ENCODE measurements around the gene PNMA1.

Gene PNMA1

GRCh38 chr14:73754911-73755360, 40.8 kb upstream of the PNMA1 start:
- no peak for TF ChIP-seq CTCF (conservative IDR thresholded peaks at IDR 0.05; ENCODE audit: low read depth, low read length)
- no peak for DNase-seq (ENCODE audit: low read depth)
- peak overlapping the region; percentile 3 for H3K4me3 ChIP-seq (ENCODE audit: low read length)

GRCh38 chr14:73753887-73754795, 40.0 kb upstream of the PNMA1 start:
- no peak for DNase-seq (ENCODE audit: low read depth)
- TF ChIP-seq CTCF (conservative IDR thresholded peaks at IDR 0.05; ENCODE audit: low read depth, low read length) = no peak
- peak overlapping the region; percentile 3 for H3K4me3 ChIP-seq (ENCODE audit: low read length)

GRCh38 chr14:73753124-73753886, 39.1 kb upstream of the PNMA1 start:
- no peak for TF ChIP-seq CTCF (conservative IDR thresholded peaks at IDR 0.05; ENCODE audit: low read depth, low read length)
- no peak overlapping the region for H3K4me3 ChIP-seq (ENCODE audit: low read length)
- no peak for DNase-seq (ENCODE audit: low read depth)

GRCh38 chr14:73752297-73752992, 38.3 kb upstream of the PNMA1 start:
- H3K4me3 ChIP-seq (ENCODE audit: low read length) = no peak overlapping the region
- no peak for DNase-seq (ENCODE audit: low read depth)
- peak; percentile 50 for TF ChIP-seq CTCF (conservative IDR thresholded peaks at IDR 0.05; ENCODE audit: low read depth, low read length)

GRCh38 chr14:73751157-73751691, 37.0 kb upstream of the PNMA1 start:
- TF ChIP-seq CTCF (conservative IDR thresholded peaks at IDR 0.05; ENCODE audit: low read depth, low read length) = no peak
- no peak overlapping the region for H3K4me3 ChIP-seq (ENCODE audit: low read length)
- DNase-seq (ENCODE audit: low read depth) = no peak

GRCh38 chr14:73750531-73750901, 36.3 kb upstream of the PNMA1 start:
- no peak for DNase-seq (ENCODE audit: low read depth)
- H3K4me3 ChIP-seq (ENCODE audit: low read length) = no peak overlapping the region
- TF ChIP-seq CTCF (conservative IDR thresholded peaks at IDR 0.05; ENCODE audit: low read depth, low read length) = no peak

All from retinal pigment epithelial cell (primary cell).